HS-5 (cell line): ENCODE measurements around the gene CLDN5.

ENCODE experiments used
- DNase-seq: peaks from one replicate; pipeline ENCODE4 v3.0.0-alpha.2; 2012; ENCODE audit warnings: low read depth

The CLDN5 gene

GRCh38 chr22:19522190-19522880 is 1.9 kb downstream of the CLDN5 start:
- DNase-seq = no peak

DNA sequence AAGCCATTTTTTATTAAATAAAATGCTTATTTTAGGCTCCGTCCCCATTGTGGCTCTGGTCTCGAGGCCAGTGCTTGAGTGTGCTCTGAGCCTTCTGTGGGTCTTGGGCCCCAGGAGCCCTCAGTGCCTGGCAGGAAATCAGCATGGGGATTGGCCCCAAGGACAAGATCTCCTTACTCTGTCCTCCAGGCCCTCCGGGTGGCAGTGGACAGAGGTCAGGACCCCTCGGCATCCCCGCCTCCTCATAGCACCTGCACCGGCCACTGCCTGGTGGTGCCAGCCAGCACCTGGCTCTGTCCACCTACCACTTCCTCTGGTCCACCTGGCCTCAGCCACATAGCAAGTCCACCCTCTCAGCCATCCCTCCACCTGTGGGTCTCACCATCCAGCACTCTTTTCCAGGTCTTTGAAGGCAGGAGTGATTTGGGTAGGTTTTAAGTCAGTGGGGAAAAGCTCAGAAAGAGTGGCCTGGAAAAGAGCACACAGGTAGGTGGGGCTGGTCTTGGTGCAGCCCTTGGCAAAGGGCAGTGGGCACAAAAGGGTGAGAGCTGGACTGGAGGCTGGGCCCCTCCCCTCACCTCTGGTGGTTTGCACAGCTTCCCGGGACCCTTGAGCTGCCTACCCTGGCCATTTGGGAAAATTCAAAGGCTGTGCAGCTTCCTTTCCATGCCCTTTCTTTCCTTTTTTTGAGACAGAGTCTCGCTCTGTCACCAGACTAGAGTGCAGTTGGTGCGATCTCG is 3.5 kb downstream of the CLDN5 start:
- DNase-seq = no peak

GRCh38 chr22:19520007-19520406 is 4.2 kb downstream of the CLDN5 start:
- DNase-seq = no peak

- no peak for DNase-seq
These were observed 4.9 kb downstream of the CLDN5 start for GRCh38 chr22:19519041-19519926.

DNA sequence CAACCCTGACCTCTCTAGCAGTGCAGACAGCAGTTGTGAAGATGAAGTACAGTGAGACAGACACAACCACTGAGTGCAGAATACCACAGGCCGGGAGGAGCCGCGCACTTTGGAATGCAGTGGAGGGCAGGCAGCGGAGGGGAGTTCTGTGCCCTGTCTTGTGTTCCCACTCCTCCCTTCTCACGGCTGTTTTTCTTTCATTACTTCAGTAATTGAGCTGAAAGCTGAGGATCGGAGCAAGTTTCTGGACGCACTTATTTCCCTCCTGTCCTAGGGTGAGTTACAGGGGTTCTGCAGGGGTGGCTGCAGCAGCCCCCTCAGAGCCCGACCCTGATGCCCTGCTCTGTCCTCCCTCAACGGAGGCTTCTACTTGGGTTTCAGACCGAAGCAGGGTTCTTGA is 5.6 kb downstream of the CLDN5 start:
- no peak for DNase-seq

DNA sequence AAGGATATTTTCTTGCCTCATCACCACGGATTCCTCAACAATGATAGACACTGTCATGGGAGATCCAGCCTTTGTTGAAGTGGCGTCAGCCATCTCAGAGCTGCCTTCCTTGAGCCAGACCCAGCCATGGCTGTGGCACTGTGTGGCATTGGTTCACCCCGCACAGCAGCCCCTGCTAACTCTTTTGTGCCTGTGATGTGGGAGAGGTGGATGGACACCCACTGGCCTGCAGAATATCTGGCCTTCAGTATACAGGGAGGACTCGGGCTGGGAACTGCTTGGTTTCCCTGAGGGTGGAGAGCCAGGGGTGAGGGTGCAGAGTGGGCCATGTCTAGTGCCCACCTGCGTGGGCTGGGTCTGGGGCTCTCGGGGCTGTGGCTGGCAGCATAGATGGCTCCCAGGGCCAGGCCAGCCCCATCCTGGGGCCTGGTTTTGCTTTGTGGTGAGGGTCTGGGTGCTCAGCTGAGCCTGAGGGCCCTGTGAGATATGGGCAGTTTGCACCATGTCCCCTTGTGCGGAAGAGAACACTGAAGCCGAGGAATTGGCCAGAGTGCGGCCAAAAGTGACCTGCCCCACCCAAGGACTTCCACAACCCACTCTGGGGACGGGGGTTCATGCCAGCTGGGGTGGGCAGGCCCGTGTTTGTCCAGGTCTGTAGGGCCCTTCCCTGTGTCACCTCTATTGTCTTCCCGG is 6.1 kb downstream of the CLDN5 start:
- DNase-seq = no peak

- DNase-seq = no peak
These were observed 7.1 kb downstream of the CLDN5 start for GRCh38 chr22:19517171-19517500.

GRCh38 chr22:19516378-19517170 is 7.6 kb downstream of the CLDN5 start:
- DNase-seq = no peak

- no peak for DNase-seq
These were observed 8.4 kb downstream of the CLDN5 start for GRCh38 chr22:19515654-19516377.

DNA sequence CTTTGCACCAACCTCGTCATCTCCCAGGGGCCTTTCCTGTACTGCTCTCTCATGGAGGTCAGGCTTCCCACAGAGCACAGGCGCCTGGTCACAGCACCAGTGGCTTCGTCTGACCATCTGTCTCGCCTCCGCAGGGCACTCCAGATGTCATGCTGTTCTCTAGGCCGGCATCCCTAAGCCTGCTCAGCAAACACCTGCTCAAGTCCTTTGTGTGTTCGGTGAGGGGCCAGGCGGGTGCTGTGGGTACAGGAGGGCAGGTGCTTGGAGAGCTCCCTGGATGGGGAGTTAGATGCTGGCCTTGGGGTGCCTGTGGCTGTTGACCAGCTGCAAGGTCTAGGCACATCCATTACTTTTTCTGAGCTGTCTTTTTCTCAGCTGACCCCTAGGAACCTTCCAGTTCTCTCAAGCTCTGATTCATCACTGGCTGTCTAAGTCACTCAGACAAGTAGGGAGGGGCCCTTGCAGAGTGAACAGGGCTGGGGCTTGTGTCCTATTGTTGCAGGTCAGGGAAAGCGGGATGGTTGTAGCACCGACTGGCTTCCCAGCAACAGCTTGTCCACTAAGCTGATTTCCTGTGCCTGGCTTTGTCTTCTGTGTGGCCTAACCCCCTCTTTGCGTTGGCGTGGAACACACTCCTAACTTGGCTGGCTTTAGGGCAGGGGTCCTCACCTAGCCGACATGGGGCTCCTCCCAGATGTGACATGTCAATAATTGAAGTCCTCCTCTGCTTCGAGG is 9.2 kb downstream of the CLDN5 start:
- DNase-seq = no peak

DNA sequence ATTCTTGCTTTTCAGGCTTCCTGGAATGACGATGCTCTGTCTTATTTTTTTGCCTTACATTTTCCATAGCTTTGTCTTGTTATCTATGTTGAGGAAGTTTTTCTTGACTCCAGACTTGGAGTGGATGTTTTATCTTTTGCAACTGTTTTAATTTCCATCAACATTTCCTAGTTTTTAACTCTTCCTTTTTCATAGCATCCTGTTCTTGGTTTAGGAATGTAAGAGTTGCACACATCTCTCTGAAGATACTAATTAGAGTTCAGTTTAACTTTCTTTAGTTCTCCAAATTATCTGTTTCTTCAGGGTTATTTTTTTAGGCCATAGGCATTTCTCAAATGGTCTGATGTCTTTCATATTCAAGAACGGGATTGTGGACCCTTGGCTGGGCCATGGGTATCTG is 10.4 kb downstream of the CLDN5 start:
- no peak for DNase-seq

- no peak for DNase-seq
These were observed 13.3 kb downstream of the CLDN5 start for GRCh38 chr22:19510919-19511341.

GRCh38 chr22:19509923-19510322 is 14.3 kb downstream of the CLDN5 start:
- DNase-seq = no peak

DNA sequence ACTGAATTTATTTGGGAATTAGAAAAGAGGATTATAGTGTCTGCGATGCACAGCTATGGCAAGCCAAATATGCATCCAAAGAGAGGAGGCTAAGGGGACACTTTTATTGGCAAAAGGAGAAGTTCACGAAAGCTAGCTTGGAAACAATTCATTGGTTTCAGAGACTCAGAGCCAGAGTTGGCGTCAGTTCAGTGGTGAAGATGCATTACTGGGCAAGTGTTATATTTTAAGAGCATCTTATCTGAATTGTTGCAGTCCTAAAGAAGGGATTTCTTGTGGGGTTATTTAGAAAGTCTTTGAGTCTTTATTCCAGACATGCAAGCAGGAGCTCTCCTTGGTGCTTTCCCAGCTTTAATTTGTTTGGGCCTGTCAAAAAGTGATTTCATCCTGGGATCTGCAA is 15.0 kb downstream of the CLDN5 start:
- DNase-seq = no peak

- DNase-seq = no peak
These were observed 16.0 kb downstream of the CLDN5 start for GRCh38 chr22:19508024-19508776.

DNA sequence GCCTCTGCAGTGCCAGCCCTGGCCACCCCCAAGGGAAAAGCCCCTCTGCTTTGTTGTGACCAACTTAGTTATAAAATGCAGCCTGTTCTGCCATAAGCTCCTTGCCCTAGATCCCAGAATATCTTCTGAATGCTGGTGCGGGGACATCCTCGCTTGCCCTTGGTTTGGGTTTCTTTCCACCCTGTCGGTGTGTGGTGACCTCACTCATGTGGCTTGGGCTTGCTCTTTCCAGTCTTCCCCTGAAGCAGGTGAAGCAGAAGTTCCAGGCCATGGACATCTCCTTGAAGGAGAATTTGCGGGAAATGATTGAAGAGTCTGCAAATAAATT is 16.7 kb downstream of the CLDN5 start:
- DNase-seq = no peak

DNA sequence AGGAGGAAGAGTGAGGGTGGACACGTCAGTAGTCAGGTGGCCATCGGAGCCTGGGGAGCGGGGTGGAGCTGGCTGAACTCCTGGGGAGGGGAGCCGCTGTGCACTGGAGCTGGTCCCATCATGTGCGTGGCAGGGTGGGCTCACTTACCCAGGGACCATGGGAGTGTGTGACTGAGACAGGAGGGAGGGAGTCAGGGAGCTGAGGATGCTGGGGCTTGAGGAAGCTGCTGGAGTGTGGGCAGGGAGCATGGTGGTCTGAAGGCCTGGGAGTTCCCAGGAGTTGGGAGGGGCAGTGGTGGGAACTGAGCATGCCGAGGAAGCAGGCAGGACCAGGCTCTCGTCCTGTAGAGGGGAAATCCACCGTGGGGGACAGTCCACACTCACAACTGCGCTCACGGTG is 18.0 kb downstream of the CLDN5 start:
- no peak for DNase-seq

DNA sequence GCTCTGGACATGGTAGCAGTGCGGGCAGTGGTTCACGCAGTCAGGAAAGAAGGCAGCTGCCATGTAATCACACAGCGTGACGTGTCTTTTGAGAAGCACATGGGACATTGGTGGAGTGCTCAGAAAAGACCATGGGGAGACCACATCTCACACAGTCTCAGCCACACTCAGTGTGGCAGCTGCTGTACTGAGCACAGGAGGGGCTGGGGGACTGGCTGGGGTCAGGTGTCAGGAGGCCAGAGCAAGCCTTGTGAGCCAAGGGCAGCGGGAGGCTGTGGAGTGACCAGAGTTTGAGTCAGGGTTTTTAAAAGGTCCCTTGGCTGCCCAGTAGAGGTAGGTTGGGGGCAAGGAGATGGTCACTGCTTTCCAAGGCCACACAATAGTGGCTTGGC is 18.5 kb downstream of the CLDN5 start:
- DNase-seq = no peak

GRCh38 chr22:19504900-19505734 is 19.1 kb downstream of the CLDN5 start:
- DNase-seq = no peak
